ENCODE data around the gene AFF2.

DNA sequence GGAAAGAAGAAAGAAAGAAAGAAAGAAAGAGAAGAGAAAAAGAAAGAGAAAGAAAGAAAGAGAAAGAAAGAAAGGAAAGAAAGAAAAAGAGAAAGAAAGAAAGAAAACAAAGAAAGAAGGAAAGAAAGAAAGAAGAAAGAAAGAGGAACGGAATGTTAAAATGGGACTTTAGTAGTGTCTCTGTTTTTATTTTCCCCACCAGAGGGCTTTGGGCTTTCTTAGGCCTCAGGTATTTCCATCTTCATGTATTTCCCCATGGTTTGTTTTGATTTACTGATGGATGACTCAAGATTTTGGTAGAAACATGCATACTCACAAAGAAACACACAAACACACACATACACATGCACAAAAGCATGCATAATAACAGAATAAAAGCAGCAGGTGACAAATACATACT is 181.2 kb downstream of the AFF2 start:
- TF ChIP-seq POLR2AphosphoS5 (IDR thresholded peaks at IDR 0.05; ENCODE audit: low read depth, low read length) = no peak
- no peak for TF ChIP-seq POLR2A (IDR thresholded peaks at IDR 0.05; ENCODE audit: low read depth, low read length)
- no peak for TF ChIP-seq TAF1 (IDR thresholded peaks at IDR 0.05; ENCODE audit: borderline replicate concordance, low read depth, low read length)

All from GM12892 (cell line).